ENCODE results near the gene STAG1. TPM values are rescaled to one million over a fixed set of nuclear protein-coding genes. Genes with fewer than 3 reads are reported as not detected.
"Not testable (repeated sequence)": the region's sequence is repeated elsewhere in the genome, so short reads cannot be mapped to it uniquely, and the experiment has no call there.

The STAG1 gene
- total RNA-seq, 1 donor from 2014 or later: 47.6 TPM

DNA sequence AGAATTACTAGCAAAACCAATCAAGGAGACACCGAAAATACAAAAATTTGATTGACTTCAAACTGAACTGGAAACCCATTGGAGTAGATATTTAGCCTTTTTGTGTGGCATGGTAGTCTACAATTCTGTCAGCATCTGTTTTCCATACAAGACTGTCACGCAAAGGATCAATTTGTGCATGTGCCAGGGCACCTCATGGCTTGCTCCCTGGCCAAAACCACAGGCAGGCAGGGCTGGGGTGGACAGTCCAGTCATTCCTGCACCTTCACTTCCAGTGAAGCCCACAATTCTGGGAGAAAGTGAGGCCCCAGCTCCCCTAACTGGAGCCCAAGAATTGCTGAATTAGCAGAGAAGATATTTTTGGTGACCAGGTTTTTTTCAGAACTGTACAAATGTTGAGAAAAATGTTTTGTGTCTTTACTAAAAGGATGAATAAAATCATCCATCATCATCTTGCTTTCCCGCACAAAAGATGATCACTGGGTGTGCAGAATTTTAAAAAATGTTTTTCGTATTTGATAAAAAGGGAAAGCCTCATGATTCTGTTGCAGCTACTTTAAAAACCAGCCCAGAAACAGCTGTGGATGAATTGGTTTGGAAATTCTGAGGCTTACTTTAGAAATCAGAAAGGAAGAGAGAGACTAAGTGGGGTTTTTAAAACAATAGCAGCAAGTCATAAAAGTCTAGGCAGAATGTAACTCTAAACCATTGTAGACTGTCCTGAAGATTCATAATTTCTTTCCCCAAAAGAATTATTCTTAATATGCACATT is 415.7 kb downstream of the STAG1 start:
- intact Hi-C loops (cut with micrococcal nuclease): no loop called here

GRCh38 chr3:136334726-136335125 is 417.5 kb downstream of the STAG1 start:
- intact Hi-C loops (cut with micrococcal nuclease): not testable (repeated sequence)

- intact Hi-C loops (cut with micrococcal nuclease): no loop called here
Observed at GRCh38 chr3:136334209-136334608, 418.0 kb downstream of the STAG1 start.

DNA sequence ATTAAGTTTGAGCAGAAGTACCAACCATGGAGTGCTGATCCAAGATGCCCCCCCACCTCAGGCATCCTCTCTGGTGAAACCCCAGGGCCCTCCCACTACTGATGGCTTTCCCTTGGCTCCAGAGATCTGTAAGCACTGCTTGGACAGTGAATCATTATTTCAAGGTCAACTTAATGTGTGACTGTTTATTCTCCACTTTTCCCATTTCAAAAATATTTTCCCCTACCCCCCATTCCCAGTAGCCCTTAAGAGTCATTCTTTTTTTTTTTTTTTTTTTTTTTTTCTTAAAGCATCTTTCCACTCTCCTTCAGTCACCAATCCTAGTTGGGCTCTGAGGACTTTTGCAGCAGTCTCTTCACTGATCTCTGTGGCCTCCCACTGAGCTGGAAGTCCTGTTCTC is 419.4 kb downstream of the STAG1 start:
- intact Hi-C loops (cut with micrococcal nuclease): no loop called here

GRCh38 chr3:136332302-136332701 is 419.9 kb downstream of the STAG1 start:
- intact Hi-C loops (cut with micrococcal nuclease): no loop called here

- intact Hi-C loops (cut with micrococcal nuclease): no loop called here
Observed at GRCh38 chr3:136330900-136331299, 421.3 kb downstream of the STAG1 start.

GRCh38 chr3:136329593-136329992 is 422.6 kb downstream of the STAG1 start:
- intact Hi-C loops (cut with micrococcal nuclease): no loop called here

DNA sequence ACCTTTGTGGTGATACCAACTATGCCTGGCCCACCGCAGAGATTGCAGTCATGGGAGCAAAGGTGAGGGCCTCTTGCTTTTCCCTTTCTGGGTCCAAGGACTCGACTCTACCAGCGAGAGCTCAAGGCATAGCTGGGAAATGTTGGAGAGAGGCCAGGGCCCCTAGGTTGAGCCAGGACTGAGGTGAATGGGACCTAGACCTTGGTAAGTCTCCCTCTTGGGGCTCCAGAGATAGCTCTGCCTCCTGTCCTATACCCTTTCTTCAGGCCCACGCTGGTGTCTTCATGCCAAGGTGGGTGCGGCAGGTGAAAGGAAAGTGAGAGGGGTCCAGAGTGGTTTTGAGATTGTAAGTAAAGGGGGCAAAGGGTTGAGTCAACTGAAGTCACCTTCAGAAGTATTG is 424.5 kb downstream of the STAG1 start:
- intact Hi-C loops (cut with micrococcal nuclease): no loop called here

- intact Hi-C loops (cut with micrococcal nuclease): no loop called here
Observed at GRCh38 chr3:136326316-136326715, 425.9 kb downstream of the STAG1 start.

DNA sequence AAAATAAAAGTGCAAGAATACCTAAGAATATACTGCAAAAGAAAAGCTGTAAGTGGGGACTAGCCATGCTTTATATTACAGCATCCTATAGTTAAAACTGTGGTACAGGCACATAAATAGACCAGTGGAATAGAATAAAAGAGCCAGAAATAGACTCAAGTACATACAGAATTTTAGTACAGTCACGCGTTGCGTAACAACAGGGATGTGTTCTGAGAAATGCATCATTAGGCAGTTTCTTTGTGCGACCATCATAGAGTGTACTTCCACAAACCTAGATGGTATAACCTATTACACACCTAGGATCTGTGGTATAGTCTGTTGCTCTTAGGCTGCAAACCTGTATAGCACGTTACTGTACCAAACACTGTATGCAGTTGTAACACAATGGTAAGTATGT is 440.2 kb downstream of the STAG1 start:
- intact Hi-C loops (cut with micrococcal nuclease): no loop called here

DNA sequence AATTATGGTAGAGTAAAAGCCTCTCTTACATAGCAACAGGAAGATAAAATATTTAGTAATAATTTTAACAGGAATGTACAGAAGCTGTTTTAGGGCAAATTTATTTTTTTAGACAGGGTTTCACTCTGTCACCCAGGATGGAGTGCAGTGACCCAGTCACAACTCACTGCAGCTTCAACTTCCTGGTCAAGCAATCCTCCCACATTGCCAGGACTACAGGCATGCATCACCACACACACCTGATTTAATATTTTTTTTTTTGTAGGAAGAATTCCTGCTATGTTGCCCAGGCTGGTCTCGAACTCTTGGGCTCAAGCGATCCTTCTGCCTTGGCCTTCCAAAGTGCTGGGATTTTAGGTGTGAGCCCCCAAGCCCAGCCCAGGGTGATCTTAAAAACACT is 440.9 kb downstream of the STAG1 start:
- intact Hi-C loops (cut with micrococcal nuclease): no loop called here

DNA sequence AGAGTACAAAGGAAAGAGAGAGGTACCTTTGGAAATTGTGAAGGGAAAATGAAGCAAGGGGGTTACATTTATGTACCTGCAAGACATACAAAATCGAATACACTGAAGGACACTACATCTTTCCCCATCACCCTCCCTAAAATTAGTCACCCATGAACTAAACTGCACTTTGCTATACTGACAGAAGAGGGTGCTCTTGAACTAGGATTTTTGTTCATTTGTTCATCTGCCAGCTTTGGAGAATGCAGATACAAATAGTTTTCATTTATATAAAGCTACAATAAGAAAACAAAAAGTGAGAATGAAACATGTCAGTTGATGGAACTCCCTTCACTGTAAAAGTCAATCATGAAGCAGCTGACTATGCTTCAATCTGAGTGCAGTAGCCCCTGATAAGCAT is 446.3 kb downstream of the STAG1 start:
- intact Hi-C loops (cut with micrococcal nuclease): loop anchor here (1.0 kb wide), 3 partner anchors 231 to 708 kb away; no protein-coding TSS in a partner anchor

DNA sequence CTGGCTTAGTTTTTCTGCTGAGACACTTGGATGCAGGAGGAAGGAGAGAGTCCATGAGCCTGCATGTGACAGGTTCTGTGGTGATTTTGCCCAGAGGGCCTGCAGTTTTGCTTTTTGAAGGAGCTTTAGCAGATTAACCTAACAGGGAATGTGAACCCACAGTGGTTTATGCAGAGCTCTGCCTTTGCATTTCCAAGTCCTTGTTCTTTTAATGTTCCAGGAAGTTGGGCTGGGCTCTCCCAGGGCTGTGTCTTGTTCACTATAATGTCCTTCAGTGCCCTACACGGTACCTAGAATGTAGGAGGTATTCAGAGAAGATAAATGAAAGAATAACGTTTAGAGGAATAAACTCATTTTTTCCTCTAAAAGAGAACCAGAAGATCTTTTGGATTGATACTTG is 451.7 kb downstream of the STAG1 start:
- intact Hi-C loops (cut with micrococcal nuclease): no loop called here

DNA sequence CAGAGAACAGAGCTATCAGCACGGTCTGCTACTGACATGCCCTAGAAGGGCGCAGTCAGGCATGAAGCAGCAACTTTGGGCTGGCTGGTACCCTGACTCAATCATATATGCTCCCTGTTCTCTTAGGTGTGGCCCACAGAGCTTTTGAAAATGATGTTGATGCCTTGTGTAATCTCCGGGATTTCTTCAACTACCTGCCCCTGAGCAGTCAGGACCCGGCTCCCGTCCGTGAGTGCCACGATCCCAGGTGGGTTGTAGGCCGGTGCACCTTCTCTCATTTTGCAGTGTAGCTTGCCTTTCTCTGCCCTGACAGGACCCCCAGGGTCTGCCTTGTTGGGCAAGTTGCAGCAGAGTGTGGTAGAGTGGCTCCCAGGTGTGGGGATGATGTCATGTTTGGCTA is 454.4 kb downstream of the STAG1 start:
- intact Hi-C loops (cut with micrococcal nuclease): no loop called here

DNA sequence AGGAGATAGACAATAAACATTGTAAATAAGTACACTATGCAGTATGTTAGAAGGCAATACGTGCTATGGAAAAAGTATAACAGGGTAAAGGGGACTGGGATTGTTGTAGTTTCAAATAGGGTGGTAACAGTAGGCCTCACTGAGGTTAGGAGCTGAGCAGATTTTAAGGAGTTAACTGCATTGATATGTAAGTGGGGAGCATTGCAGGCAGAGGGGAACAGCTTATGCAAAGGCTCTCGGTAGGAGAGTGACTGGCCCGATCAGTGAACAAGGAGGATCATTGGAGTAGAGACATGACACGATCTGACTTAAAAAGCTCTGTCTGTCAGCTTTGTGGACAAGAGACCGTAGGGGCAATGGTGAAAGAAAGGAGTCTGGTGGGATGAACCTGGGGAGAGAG is 455.2 kb downstream of the STAG1 start:
- intact Hi-C loops (cut with micrococcal nuclease): no loop called here

DNA sequence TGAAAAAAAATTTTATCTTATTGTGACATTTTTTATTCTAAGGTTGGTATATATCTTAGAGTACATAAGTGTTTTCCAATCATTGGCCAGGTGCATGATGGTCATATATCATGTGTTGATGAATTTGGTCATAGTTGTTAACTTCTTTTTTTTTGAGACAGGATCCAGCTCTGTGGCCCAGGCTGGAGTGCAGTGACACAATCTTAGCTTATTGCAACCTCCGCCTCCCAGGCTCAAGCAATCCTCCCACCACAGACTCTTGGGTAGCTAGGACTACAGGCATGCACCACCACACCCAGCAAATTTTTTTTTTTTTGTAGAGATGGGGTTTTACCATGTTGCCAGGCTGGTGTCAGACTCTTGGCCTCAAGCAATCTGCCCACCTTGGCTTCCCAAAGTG is 458.0 kb downstream of the STAG1 start:
- intact Hi-C loops (cut with micrococcal nuclease): loop anchor here (5.0 kb wide), 1 partner anchor 217 kb away; no protein-coding TSS in a partner anchor

- intact Hi-C loops (cut with micrococcal nuclease): loop anchor here (5.0 kb wide), 1 partner anchor 216 kb away; no protein-coding TSS in a partner anchor
Observed at GRCh38 chr3:136293279-136293678, 458.9 kb downstream of the STAG1 start.

- intact Hi-C loops (cut with micrococcal nuclease): loop anchor here (5.0 kb wide), 1 partner anchor 215 kb away; no protein-coding TSS in a partner anchor
Observed at GRCh38 chr3:136292500-136292899, 459.7 kb downstream of the STAG1 start.

GRCh38 chr3:136291302-136291701 is 460.9 kb downstream of the STAG1 start:
- intact Hi-C loops (cut with micrococcal nuclease): loop anchor here (5.0 kb wide), 1 partner anchor 214 kb away; no protein-coding TSS in a partner anchor
